GM10266 (cell line): Measurements from ENCODE around the gene CRACR2B.

Source experiments
- DNase-seq: peaks from one replicate; pipeline ENCODE4 v3.0.0; 2012; ENCODE audit errors: extremely low spot score
- TF ChIP-seq, protein P1 (sequence below): IDR thresholded peaks from 2 replicates; pipeline ENCODE4 v1.5.1; 2012; ENCODE audit warnings: mild to moderate bottlenecking, low read depth; ENCODE audit not compliant: control insufficient read depth, insufficient read depth; ENCODE audit errors: missing control alignments

The CRACR2B gene

DNA sequence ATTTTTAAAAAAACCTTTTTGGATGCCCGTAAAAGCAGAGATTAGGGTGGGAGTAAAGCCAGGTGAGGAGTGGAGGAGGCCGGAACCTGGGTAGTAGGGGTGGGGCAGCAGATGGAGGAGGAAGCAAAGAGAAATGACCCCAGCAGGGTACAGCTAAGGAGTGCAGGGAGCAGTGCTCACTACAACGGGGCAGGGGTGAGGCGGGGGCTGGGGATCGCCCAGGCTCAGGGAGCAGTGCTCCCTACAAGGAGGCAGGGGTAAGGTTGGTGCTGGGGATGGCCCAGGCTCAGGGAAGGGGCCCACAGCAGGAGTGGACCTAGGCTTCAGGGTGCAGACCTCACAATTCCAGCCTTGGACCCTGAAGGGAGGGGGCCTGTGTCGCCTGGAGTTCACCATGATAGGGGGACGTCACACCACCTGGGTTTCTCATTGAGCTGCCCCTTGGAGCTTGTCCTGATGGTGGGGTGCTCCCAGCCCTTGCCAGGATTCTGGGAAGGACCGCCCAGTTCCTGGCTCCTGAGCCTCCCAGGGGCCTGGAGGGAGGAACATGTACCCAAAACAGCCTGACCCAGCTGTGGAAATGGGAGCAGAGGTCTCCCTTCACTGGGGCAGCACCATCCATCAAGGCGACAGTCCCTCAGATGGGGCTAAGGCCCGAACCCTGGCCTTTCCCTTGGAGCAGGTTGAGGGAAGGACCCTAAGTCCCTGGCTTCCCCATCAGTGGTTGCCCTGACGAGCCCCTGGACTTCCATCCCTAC is 11.9 kb upstream of the CRACR2B start:
- TF ChIP-seq, protein P1, sequence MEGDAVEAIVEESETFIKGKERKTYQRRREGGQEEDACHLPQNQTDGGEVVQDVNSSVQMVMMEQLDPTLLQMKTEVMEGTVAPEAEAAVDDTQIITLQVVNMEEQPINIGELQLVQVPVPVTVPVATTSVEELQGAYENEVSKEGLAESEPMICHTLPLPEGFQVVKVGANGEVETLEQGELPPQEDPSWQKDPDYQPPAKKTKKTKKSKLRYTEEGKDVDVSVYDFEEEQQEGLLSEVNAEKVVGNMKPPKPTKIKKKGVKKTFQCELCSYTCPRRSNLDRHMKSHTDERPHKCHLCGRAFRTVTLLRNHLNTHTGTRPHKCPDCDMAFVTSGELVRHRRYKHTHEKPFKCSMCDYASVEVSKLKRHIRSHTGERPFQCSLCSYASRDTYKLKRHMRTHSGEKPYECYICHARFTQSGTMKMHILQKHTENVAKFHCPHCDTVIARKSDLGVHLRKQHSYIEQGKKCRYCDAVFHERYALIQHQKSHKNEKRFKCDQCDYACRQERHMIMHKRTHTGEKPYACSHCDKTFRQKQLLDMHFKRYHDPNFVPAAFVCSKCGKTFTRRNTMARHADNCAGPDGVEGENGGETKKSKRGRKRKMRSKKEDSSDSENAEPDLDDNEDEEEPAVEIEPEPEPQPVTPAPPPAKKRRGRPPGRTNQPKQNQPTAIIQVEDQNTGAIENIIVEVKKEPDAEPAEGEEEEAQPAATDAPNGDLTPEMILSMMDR, result no peak

DNA sequence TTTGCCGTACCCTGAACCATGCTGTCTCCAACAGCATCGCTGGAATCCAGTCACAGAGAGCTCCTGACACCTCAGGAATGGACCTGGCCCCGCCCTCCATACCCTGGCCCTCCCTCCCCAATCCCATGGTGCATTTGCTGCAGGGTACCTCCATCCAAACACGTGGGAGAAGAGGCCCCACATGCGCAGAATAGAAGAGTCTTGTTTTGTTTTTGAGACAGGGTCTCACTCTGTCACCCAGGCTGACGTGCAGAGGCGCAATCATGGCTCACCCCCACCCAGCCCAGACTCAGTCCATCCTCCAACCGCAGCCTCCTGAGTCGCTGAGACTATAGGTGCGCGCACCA is 11.3 kb upstream of the CRACR2B start:
- TF ChIP-seq, protein P1, result no peak

More for the DNA sequence above, 11.9 kb upstream of the CRACR2B start:
- DNase-seq, result no peak

DNA sequence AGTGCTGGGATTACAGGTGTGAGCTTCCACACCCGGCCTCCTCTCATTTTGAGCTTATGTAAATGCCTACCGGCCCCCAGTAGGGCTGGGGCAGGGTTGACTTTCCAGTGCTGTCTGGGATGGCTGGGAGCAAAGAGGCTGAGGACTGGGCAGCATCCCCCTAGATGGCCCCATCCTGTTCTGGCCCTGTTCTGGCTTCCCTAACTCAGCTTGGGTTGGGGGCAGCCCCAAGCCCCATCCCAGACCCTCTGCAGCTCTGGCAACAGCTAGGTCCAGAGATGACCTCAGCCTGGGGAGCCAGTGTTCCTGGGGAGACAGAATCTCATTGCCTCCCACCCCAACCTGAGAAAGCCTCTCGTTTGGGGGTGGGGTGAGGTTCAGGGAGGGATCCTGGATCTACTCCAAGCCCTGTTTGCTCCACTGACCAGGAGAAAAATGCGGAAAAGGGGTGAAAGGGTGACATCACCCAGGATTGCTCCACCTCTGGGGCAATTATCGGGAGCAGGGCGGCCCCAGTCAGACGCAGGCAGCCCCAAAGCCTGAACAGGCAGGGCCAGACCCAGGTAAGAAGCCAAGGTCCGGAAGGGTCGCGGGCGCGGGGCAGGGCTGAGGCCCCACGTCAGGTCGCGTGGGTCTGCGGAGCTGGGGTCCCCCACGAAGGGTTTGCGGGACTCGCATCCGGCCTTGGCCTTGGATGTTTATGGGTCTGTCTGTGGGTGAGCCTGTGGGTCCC is 9.2 kb upstream of the CRACR2B start, which contains the start of gene PNPLA2:
TSS of gene PNPLA2 (plus strand) at position 519 of the 733 bp plus-strand sequence. CDS start 805 bp downstream, outside the sequence.
- no peak for DNase-seq
- TF ChIP-seq, protein P1, result no peak

More for the DNA sequence above, 11.3 kb upstream of the CRACR2B start:
- no peak for DNase-seq

DNA sequence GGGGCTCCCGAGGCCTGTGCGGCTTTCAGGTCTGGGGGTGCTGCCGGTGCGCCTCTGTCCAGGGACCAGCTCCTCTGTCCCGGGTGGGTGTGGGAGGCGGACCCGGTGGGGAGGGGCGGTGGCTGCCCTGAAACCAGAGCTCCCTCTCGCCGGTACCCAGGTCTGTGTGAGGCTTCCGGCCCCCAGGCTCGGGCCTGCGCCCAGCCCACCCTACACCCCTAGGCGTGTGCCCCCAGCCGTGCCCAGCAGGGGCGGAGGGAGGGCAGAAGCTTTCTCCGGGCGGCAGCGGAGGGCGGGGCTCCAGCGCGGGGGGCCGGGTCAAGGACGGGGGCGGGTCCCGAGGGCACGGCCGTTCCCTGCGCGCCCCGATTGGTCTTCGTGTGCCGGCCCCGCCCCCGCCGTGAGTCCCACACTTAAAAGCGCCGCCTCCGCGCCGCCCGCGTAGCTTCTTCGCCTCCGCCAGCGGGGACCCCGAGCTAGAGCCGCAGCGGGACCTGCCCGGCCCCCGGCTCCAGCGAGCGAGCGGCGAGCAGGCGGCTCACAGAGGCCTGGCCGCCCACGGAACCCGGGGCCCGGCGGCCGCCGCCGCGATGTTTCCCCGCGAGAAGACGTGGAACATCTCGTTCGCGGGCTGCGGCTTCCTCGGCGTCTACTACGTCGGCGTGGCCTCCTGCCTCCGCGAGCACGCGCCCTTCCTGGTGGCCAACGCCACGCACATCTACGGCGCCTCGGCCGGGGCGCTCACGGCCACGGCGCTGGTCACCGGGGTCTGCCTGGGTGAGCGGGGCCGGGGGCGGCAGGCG is 8.4 kb upstream of the CRACR2B start:
- peak; percentile 97 for DNase-seq
- TF ChIP-seq, protein P1, result no peak

DNA sequence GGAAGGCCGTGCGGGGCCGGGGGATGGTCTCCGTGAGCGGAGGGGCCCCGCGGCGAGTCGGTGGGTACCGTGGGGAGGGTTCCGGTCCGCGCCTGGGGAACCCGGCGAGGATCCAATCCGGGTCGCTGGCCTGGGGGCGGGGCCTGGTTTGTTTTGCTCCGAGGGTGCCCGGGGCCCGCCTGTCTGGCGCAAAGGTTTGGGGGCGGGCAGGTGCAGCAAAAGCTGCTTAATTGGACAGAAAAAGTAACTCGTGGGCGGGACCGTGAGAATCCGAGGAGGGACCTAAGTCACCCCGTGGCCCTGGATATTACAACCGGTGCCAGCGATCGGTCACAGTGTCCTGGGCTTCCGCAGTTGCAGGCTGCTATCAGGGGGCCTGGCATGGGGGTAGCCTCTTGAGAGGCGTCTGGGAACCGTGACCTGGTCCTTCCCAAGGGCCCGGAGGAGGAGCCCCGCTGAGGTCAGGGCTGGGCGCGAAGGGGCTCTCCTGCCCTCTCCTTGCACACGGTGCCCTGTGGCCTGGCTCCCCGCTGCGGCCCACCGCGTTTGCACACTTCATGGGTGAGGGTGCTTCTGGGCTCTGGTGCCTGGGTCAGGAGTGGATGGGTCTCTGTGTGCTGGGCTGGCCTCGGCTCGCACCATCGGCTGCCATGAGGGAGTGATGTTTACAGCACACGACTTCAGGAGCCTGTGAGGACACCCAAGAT is 7.6 kb upstream of the CRACR2B start:
- DNase-seq, result peak; percentile 95
- TF ChIP-seq, protein P1, result no peak

DNA sequence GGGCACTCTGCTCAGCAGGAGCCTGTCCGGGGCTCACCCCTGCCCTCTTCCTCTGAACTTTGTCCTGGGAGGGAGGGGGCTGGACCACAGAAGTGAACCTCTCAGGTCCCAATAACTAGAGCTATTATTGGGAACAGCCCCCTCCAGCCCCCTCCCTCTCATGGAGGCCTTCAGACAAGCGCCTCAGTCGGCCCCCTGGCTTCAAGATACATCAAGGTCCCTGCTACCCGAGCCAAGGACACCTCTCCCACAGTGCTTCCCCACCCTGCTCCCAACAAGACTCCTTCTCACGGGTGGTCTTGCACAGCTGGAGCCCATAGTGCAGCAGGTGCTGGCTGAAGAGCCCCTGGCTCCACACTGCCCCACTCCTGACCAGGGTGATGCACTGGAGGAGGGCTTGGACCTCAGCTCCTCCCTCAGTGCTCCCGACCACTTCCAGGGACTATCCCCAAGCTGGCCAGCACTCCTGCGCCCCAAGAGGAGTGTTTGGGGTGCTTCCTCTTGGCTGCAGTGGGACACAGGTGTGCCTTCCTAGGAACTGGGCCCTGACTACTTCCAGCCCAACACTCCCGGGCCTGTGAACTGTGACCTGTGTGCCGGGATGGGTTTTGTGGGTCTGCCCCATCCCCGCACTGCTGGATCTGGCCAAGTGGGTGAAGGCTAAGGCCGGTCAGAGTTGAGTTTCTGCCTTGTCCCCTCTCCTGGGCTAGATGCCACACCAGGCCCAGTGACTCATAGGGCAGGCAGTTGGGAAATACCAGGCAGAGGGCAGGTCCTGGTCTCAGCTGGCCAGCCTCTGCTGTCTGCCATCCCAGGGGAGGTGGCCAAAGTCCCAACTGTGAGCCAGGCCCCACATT is 6.8 kb upstream of the CRACR2B start:
- no peak for DNase-seq
- TF ChIP-seq, protein P1, result no peak
